Measurements from ENCODE around the gene FBXO8. TPM values are rescaled to one million over a fixed set of nuclear protein-coding genes. Genes with fewer than 3 reads are reported as not detected.
A peak's percentile ranks its signal among the peaks of the same experiment; 100 is the strongest.

Gene FBXO8
- total RNA-seq (2012; rRNA removed): 19.0 and 28.6 TPM in 2 replicates

GRCh38 chr4:174283507-174284471 lies at the start of gene FBXO8, which contains the start of gene CEP44:
TSS of gene FBXO8 (minus strand) at chr4:174283667. CDS start at chr4:174263092, 20,575 bp downstream.
TSS of gene CEP44 (plus strand) at chr4:174283911. CDS start at chr4:174299122, 15,211 bp downstream.
- Histone ChIP-seq H3K27me3 (ENCODE audit: control insufficient read depth, insufficient read depth, low read length) (no peaks in the 10 kb centered on the region), H3K9ac (ENCODE audit: low read depth, low read length) (peak within 1 kb of the TSS; percentile 98), H3K4me1 (ENCODE audit: control insufficient read depth, insufficient read depth, low read length) (peaks cover 17% of the 10 kb centered on the region), H3K9me3 (replicated peaks; ENCODE audit: low read length) (no peaks in the 10 kb centered on the region), H3K4me3 (ENCODE audit: low read length) (peak within 1 kb of the TSS; percentile 79), H3K36me3 (ENCODE audit: insufficient read depth, low read length) (no peaks in the 10 kb centered on the region), H3K4me2 (ENCODE audit: low read length) (peak within 1 kb of the TSS; percentile 90)

GRCh38 chr4:174332741-174333493 lies 49.5 kb upstream of the FBXO8 start:
- no peak overlapping the region for H3K4me2 ChIP-seq (ENCODE audit: low read length)
- no peaks in the 10 kb centered on the region for H3K36me3 ChIP-seq (ENCODE audit: insufficient read depth, low read length)
- H3K4me3 ChIP-seq (ENCODE audit: low read length): no peak overlapping the region
- no peaks in the 10 kb centered on the region for H3K9me3 ChIP-seq (replicated peaks; ENCODE audit: low read length)
- no peaks in the 10 kb centered on the region for H3K4me1 ChIP-seq (ENCODE audit: control insufficient read depth, insufficient read depth, low read length)
- H3K27me3 ChIP-seq (ENCODE audit: control insufficient read depth, insufficient read depth, low read length): no peaks in the 10 kb centered on the region
- no peak overlapping the region for H3K9ac ChIP-seq (ENCODE audit: low read depth, low read length)

GRCh38 chr4:174324725-174325124 lies 41.3 kb upstream of the FBXO8 start:
- H3K36me3 ChIP-seq (ENCODE audit: insufficient read depth, low read length): no peaks in the 10 kb centered on the region
- no peak overlapping the region for H3K9ac ChIP-seq (ENCODE audit: low read depth, low read length)
- H3K27me3 ChIP-seq (ENCODE audit: control insufficient read depth, insufficient read depth, low read length): no peaks in the 10 kb centered on the region
- peak overlapping the region; percentile 26 for H3K4me2 ChIP-seq (ENCODE audit: low read length)
- no peaks in the 10 kb centered on the region for H3K9me3 ChIP-seq (replicated peaks; ENCODE audit: low read length)
- H3K4me1 ChIP-seq (ENCODE audit: control insufficient read depth, insufficient read depth, low read length): peaks cover 11% of the 10 kb centered on the region
- no peak overlapping the region for H3K4me3 ChIP-seq (ENCODE audit: low read length)

- Histone ChIP-seq H3K27me3 (ENCODE audit: control insufficient read depth, insufficient read depth, low read length) (no peaks in the 10 kb centered on the region), H3K4me1 (ENCODE audit: control insufficient read depth, insufficient read depth, low read length) (peaks cover 11% of the 10 kb centered on the region), H3K9me3 (replicated peaks; ENCODE audit: low read length) (no peaks in the 10 kb centered on the region), H3K9ac (ENCODE audit: low read depth, low read length) (no peak overlapping the region), H3K36me3 (ENCODE audit: insufficient read depth, low read length) (no peaks in the 10 kb centered on the region), H3K4me3 (ENCODE audit: low read length) (no peak overlapping the region), H3K4me2 (ENCODE audit: low read length) (peak overlapping the region; percentile 26)
Observed at GRCh38 chr4:174324236-174324635, 40.8 kb upstream of the FBXO8 start.

- Histone ChIP-seq H3K4me2 (ENCODE audit: low read length) (no peak overlapping the region), H3K9ac (ENCODE audit: low read depth, low read length) (no peak overlapping the region), H3K4me3 (ENCODE audit: low read length) (no peak overlapping the region), H3K36me3 (ENCODE audit: insufficient read depth, low read length) (no peaks in the 10 kb centered on the region), H3K27me3 (ENCODE audit: control insufficient read depth, insufficient read depth, low read length) (no peaks in the 10 kb centered on the region), H3K9me3 (replicated peaks; ENCODE audit: low read length) (no peaks in the 10 kb centered on the region), H3K4me1 (ENCODE audit: control insufficient read depth, insufficient read depth, low read length) (peaks cover 32% of the 10 kb centered on the region)
Observed at GRCh38 chr4:174320494-174321199, 37.2 kb upstream of the FBXO8 start.

- no peaks in the 10 kb centered on the region for H3K9me3 ChIP-seq (replicated peaks; ENCODE audit: low read length)
- H3K27me3 ChIP-seq (ENCODE audit: control insufficient read depth, insufficient read depth, low read length): no peaks in the 10 kb centered on the region
- no peak overlapping the region for H3K4me2 ChIP-seq (ENCODE audit: low read length)
- no peak overlapping the region for H3K9ac ChIP-seq (ENCODE audit: low read depth, low read length)
- no peak overlapping the region for H3K4me3 ChIP-seq (ENCODE audit: low read length)
- peaks cover 28% of the 10 kb centered on the region for H3K4me1 ChIP-seq (ENCODE audit: control insufficient read depth, insufficient read depth, low read length)
- no peaks in the 10 kb centered on the region for H3K36me3 ChIP-seq (ENCODE audit: insufficient read depth, low read length)
Observed at GRCh38 chr4:174318829-174319764, 35.6 kb upstream of the FBXO8 start.

GRCh38 chr4:174317531-174317930 lies 34.1 kb upstream of the FBXO8 start:
- no peaks in the 10 kb centered on the region for H3K36me3 ChIP-seq (ENCODE audit: insufficient read depth, low read length)
- no peak overlapping the region for H3K9ac ChIP-seq (ENCODE audit: low read depth, low read length)
- H3K4me3 ChIP-seq (ENCODE audit: low read length): no peak overlapping the region
- peaks cover 27% of the 10 kb centered on the region for H3K4me1 ChIP-seq (ENCODE audit: control insufficient read depth, insufficient read depth, low read length)
- H3K27me3 ChIP-seq (ENCODE audit: control insufficient read depth, insufficient read depth, low read length): no peaks in the 10 kb centered on the region
- H3K4me2 ChIP-seq (ENCODE audit: low read length): no peak overlapping the region
- H3K9me3 ChIP-seq (replicated peaks; ENCODE audit: low read length): no peaks in the 10 kb centered on the region

- Histone ChIP-seq H3K4me2 (ENCODE audit: low read length) (no peak overlapping the region), H3K9me3 (replicated peaks; ENCODE audit: low read length) (no peaks in the 10 kb centered on the region), H3K9ac (ENCODE audit: low read depth, low read length) (no peak overlapping the region), H3K4me3 (ENCODE audit: low read length) (no peak overlapping the region), H3K36me3 (ENCODE audit: insufficient read depth, low read length) (no peaks in the 10 kb centered on the region), H3K27me3 (ENCODE audit: control insufficient read depth, insufficient read depth, low read length) (no peaks in the 10 kb centered on the region), H3K4me1 (ENCODE audit: control insufficient read depth, insufficient read depth, low read length) (peaks cover 27% of the 10 kb centered on the region)
Observed at GRCh38 chr4:174316954-174317353, 33.5 kb upstream of the FBXO8 start.

- Histone ChIP-seq H3K9ac (ENCODE audit: low read depth, low read length) (no peak overlapping the region), H3K4me3 (ENCODE audit: low read length) (no peak overlapping the region), H3K9me3 (replicated peaks; ENCODE audit: low read length) (no peaks in the 10 kb centered on the region), H3K27me3 (ENCODE audit: control insufficient read depth, insufficient read depth, low read length) (no peaks in the 10 kb centered on the region), H3K4me2 (ENCODE audit: low read length) (no peak overlapping the region), H3K4me1 (ENCODE audit: control insufficient read depth, insufficient read depth, low read length) (peaks cover 27% of the 10 kb centered on the region), H3K36me3 (ENCODE audit: insufficient read depth, low read length) (peaks cover 4% of the 10 kb centered on the region)
Observed at GRCh38 chr4:174316546-174316945, 33.1 kb upstream of the FBXO8 start.

GRCh38 chr4:174314770-174315169 lies 31.3 kb upstream of the FBXO8 start:
- no peaks in the 10 kb centered on the region for H3K27me3 ChIP-seq (ENCODE audit: control insufficient read depth, insufficient read depth, low read length)
- peaks cover 27% of the 10 kb centered on the region for H3K4me1 ChIP-seq (ENCODE audit: control insufficient read depth, insufficient read depth, low read length)
- H3K4me2 ChIP-seq (ENCODE audit: low read length): no peak overlapping the region
- H3K9ac ChIP-seq (ENCODE audit: low read depth, low read length): no peak overlapping the region
- no peaks in the 10 kb centered on the region for H3K9me3 ChIP-seq (replicated peaks; ENCODE audit: low read length)
- H3K36me3 ChIP-seq (ENCODE audit: insufficient read depth, low read length): peaks cover 6% of the 10 kb centered on the region
- H3K4me3 ChIP-seq (ENCODE audit: low read length): no peak overlapping the region
